HEK293 (cell line): ENCODE data around the gene NRROS.

ENCODE experiments used
- KLF10 ChIP-seq: fragments of 450-650 bp; IDR thresholded peaks from 2 replicates; pipeline ENCODE4 v1.5.1; 2018; ENCODE audit warnings: missing biosample characterization, mild to moderate bottlenecking, missing genetic modification characterization
- SCRT2 ChIP-seq: fragments of 450-650 bp; formaldehyde crosslinking; IDR thresholded peaks from 2 replicates; pipeline ENCODE4 v1.5.1; 2016; ENCODE audit warnings: missing biosample characterization, missing genetic modification characterization
- ZBTB17 ChIP-seq: fragments of 450-650 bp; formaldehyde crosslinking; IDR thresholded peaks from 2 replicates; pipeline ENCODE4 v1.5.1; 2016; ENCODE audit warnings: missing biosample characterization, missing genetic modification characterization
- ZBTB21 ChIP-seq: fragments of 450-650 bp; formaldehyde crosslinking; IDR thresholded peaks from 2 replicates; pipeline ENCODE4 v1.5.1; 2017; ENCODE audit warnings: missing biosample characterization, missing genetic modification characterization
- ZBTB26 ChIP-seq: fragments of 450-650 bp; formaldehyde crosslinking; optimal IDR thresholded peaks from 2 replicates; pipeline ENCODE3; 2016; ENCODE audit warnings: missing biosample characterization, mild to moderate bottlenecking, missing genetic modification characterization
- ZNF133 ChIP-seq: fragments of 450-650 bp; formaldehyde crosslinking; IDR thresholded peaks from 2 replicates; pipeline ENCODE4 v1.5.1; 2016; ENCODE audit warnings: missing biosample characterization, missing genetic modification characterization
- ZNF239 ChIP-seq: fragments of 450-650 bp; formaldehyde crosslinking; IDR thresholded peaks from 2 replicates; pipeline ENCODE4 v1.5.1; 2016; ENCODE audit warnings: missing biosample characterization, missing genetic modification characterization
- ZNF266 ChIP-seq: fragments of 450-650 bp; formaldehyde crosslinking; IDR thresholded peaks from 2 replicates; pipeline ENCODE4 v1.5.1; 2016; ENCODE audit warnings: missing biosample characterization, missing genetic modification characterization, low read depth
- ZNF626 ChIP-seq: fragments of 450-650 bp; sonication (Bioruptor Pico); formaldehyde crosslinking; IDR thresholded peaks from 2 replicates; pipeline ENCODE4 v1.5.1; 2018; ENCODE audit warnings: missing biosample characterization, missing genetic modification characterization, inconsistent platforms
- ZNF768 ChIP-seq: fragments of 450-650 bp; formaldehyde crosslinking; IDR thresholded peaks from 2 replicates; pipeline ENCODE4 v1.5.1; 2018; ENCODE audit warnings: missing biosample characterization, mild to moderate bottlenecking, missing genetic modification characterization
- ZSCAN30 ChIP-seq: fragments of 450-650 bp; IDR thresholded peaks from 2 replicates; pipeline ENCODE4 v1.5.1; 2018; ENCODE audit warnings: missing biosample characterization, mild to moderate bottlenecking, missing genetic modification characterization, moderate library complexity
- TF ChIP-seq, protein P1 (sequence below): fragments of 450-650 bp; formaldehyde crosslinking; IDR thresholded peaks from 2 replicates; pipeline ENCODE4 v1.5.1; 2016; ENCODE audit warnings: missing biosample characterization, missing genetic modification characterization

DNA sequence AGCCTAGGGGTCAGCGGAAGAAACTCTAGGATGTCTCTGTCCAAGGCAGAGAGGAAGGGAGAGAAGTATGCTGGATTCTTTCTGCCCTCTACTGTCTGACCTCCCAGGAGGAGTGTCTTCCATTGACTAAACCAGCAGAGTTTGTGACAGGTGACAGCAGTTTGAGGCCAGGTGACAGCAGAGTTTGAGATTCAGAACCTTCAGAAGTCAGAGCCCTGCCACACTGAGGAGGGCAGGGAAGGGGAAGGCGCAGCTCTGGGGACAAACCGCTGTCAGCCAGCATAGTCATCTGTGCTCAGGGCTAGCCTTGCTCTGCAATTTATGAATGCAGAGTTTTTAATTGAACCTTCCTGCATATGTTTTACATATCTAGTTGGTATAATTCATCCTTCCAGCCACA lies 12.3 kb downstream of the NRROS start:
- no peak for TF ChIP-seq ZSCAN30 (tag by site-specific recombination)
- no peak for TF ChIP-seq KLF10
- no peak for TF ChIP-seq ZBTB21 (tag by site-specific recombination)
- no peak for TF ChIP-seq SCRT2
- TF ChIP-seq ZBTB17 (tag by site-specific recombination) = no peak
- no peak for TF ChIP-seq ZNF768 (tag by site-specific recombination)
- TF ChIP-seq, protein P1, sequence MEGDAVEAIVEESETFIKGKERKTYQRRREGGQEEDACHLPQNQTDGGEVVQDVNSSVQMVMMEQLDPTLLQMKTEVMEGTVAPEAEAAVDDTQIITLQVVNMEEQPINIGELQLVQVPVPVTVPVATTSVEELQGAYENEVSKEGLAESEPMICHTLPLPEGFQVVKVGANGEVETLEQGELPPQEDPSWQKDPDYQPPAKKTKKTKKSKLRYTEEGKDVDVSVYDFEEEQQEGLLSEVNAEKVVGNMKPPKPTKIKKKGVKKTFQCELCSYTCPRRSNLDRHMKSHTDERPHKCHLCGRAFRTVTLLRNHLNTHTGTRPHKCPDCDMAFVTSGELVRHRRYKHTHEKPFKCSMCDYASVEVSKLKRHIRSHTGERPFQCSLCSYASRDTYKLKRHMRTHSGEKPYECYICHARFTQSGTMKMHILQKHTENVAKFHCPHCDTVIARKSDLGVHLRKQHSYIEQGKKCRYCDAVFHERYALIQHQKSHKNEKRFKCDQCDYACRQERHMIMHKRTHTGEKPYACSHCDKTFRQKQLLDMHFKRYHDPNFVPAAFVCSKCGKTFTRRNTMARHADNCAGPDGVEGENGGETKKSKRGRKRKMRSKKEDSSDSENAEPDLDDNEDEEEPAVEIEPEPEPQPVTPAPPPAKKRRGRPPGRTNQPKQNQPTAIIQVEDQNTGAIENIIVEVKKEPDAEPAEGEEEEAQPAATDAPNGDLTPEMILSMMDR = no peak
- TF ChIP-seq ZNF626 (tag by site-specific recombination) = no peak
- no peak for TF ChIP-seq ZNF133 (tag by site-specific recombination)
- no peak for TF ChIP-seq ZBTB26 (tag by site-specific recombination)
- TF ChIP-seq ZNF239 (tag by site-specific recombination) = no peak
- no peak for TF ChIP-seq ZNF266
